DND-41 (cell line): ENCODE results near the gene SHH.

Source experiments
- ATAC-seq: fragments of 200-7000 bp; cut with Tn5 transposase; 3 replicates; pipeline ENCODE4 v1.9.1; 2021; ENCODE audit warnings: low read depth; ENCODE audit not compliant: insufficient read depth
- DNase-seq: peaks from one replicate; pipeline ENCODE4 v3.0.0-alpha.2; 2020
- H2AFZ ChIP-seq: 2 replicates; pipeline ENCODE4 v1.6.0; 2012; ENCODE audit warnings: low read depth, low read length
- H3K27ac ChIP-seq: 2 replicates; pipeline ENCODE4 v1.5.1; 2012; ENCODE audit warnings: low read length, inconsistent platforms
- H3K27me3 ChIP-seq: fragments of 200-600 bp; sonication (generic); 2 replicates; pipeline ENCODE4 v1.6.0; 2012; ENCODE audit warnings: low read length, mild to moderate bottlenecking, inconsistent platforms; ENCODE audit not compliant: insufficient read depth, poor library complexity
- H3K36me3 ChIP-seq: 2 replicates; pipeline ENCODE4 v1.5.1; 2012; ENCODE audit warnings: low read length, inconsistent platforms; ENCODE audit not compliant: insufficient read depth
- H3K4me1 ChIP-seq: 2 replicates; pipeline ENCODE4 v1.5.1; 2012; ENCODE audit warnings: mild to moderate bottlenecking, low read length; ENCODE audit not compliant: insufficient read depth
- H3K4me2 ChIP-seq: 2 replicates; pipeline ENCODE4 v1.6.0; 2012; ENCODE audit warnings: mild to moderate bottlenecking, moderate library complexity, low read length, inconsistent platforms; ENCODE audit not compliant: insufficient read depth
- H3K4me3 ChIP-seq, 2 experiments: fragments of 200-600 bp in 1 of 2; shearing (Covaris generic) in 1 of 2; 2 replicates each; pipeline ENCODE4 v1.5.1; 2012 to 2016; ENCODE audit warnings: inconsistent platforms in 2 of 2, low read length in 2 of 2, mild to moderate bottlenecking in 2 of 2, low read depth in 1 of 2, moderate library complexity in 1 of 2
- H3K79me2 ChIP-seq: 2 replicates; pipeline ENCODE4 v1.6.0; 2012; ENCODE audit warnings: low read length, inconsistent platforms; ENCODE audit not compliant: insufficient read depth
- H3K9ac ChIP-seq: 2 replicates; pipeline ENCODE4 v1.6.0; 2012; ENCODE audit warnings: low read depth, mild to moderate bottlenecking, inconsistent platforms, low read length, moderate library complexity
- H3K9me3 ChIP-seq: 2 replicates; pipeline ENCODE4 v1.5.1; 2012; ENCODE audit warnings: low read length, moderate library complexity, mild to moderate bottlenecking, inconsistent platforms; ENCODE audit not compliant: insufficient read depth, severe bottlenecking
- H4K20me1 ChIP-seq: 2 replicates; pipeline ENCODE4 v1.6.0; 2012; ENCODE audit warnings: low read length; ENCODE audit not compliant: insufficient read depth
- EZH2 ChIP-seq: IDR thresholded peaks from 3 replicates; pipeline ENCODE4 v1.6.1; 2012; ENCODE audit warnings: borderline replicate concordance, low read depth, mild to moderate bottlenecking, moderate library complexity, low read length, inconsistent platforms; ENCODE audit not compliant: severe bottlenecking
- TF ChIP-seq, protein P1 (sequence below): IDR thresholded peaks from 2 replicates; pipeline ENCODE4 v1.5.1; 2012; ENCODE audit warnings: borderline replicate concordance, low read length, moderate library complexity, mild to moderate bottlenecking; ENCODE audit not compliant: poor library complexity, severe bottlenecking; ENCODE audit errors: extremely low read depth

SHH gene

DNA sequence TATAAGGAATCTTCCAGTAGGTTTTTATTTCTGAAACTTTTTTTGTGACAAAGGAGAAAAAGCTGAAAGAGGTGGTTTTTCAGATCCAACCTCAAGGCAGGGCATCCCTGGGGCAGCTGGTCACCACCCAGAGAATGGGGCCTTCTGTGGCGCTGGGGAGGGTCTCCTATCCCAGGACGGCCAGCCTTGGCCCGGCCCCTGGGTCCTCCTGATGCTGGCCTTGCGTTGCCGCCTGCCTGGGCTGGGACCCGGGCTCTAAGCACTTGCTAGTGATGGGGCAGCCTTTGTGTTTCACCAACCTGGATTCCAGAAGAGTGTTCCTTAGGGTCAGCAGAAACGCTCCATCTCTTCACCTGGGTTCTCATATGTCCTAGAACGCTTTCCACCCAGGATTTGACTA, 16.3 kb downstream of the SHH start:
- no peak for ATAC-seq
- H4K20me1 ChIP-seq = peaks cover 7% of the 10 kb centered on the region; the same call in 1 of the 2 replicates
- peaks cover 5% of the 10 kb centered on the region for H3K27me3 ChIP-seq
- no peak overlapping the region for H3K4me3 ChIP-seq
- H3K4me1 ChIP-seq = peaks cover 3% of the 10 kb centered on the region; the same call in 1 of the 2 replicates
- no peaks in the 10 kb centered on the region for H3K36me3 ChIP-seq
- TF ChIP-seq EZH2 = no peak
- TF ChIP-seq, protein P1, sequence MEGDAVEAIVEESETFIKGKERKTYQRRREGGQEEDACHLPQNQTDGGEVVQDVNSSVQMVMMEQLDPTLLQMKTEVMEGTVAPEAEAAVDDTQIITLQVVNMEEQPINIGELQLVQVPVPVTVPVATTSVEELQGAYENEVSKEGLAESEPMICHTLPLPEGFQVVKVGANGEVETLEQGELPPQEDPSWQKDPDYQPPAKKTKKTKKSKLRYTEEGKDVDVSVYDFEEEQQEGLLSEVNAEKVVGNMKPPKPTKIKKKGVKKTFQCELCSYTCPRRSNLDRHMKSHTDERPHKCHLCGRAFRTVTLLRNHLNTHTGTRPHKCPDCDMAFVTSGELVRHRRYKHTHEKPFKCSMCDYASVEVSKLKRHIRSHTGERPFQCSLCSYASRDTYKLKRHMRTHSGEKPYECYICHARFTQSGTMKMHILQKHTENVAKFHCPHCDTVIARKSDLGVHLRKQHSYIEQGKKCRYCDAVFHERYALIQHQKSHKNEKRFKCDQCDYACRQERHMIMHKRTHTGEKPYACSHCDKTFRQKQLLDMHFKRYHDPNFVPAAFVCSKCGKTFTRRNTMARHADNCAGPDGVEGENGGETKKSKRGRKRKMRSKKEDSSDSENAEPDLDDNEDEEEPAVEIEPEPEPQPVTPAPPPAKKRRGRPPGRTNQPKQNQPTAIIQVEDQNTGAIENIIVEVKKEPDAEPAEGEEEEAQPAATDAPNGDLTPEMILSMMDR = no peak
- no peak overlapping the region for H3K4me2 ChIP-seq
- H3K79me2 ChIP-seq = no peaks in the 10 kb centered on the region
- H3K9me3 ChIP-seq = no peaks in the 10 kb centered on the region
- H2AFZ ChIP-seq = no peak overlapping the region
- no peak overlapping the region for H3K27ac ChIP-seq
- no peak for DNase-seq
- H3K9ac ChIP-seq = no peak overlapping the region

DNA sequence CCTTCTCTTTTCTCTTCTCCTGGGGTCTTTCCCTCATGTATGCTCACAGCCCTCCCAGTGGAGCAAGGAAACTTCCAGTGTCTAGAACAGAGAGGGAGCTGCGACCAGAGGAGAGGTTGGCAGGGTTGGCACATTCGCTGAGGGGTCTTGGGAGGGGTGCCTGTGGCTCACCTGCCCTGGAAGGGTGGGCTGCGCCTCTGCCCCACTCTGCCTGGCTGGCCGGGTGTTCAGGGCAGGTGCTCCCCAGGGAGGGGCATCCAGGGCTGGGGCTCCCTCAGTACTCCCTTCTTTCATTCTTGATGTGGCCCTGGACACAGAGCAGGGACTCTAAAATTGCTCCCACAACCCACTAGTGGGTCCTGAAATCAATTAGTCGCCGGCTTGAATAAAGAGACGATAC, 16.9 kb downstream of the SHH start:
- no peak for ATAC-seq
- Histone ChIP-seq H2AFZ (no peak overlapping the region), H3K4me2 (no peak overlapping the region), H3K9me3 (no peaks in the 10 kb centered on the region), H3K9ac (no peak overlapping the region), H3K4me1 (peaks cover 3% of the 10 kb centered on the region; the same call in 1 of the 2 replicates), H3K36me3 (no peaks in the 10 kb centered on the region), H3K4me3 (no peak overlapping the region), H4K20me1 (peaks cover 2% of the 10 kb centered on the region; the same call in 1 of the 2 replicates), H3K79me2 (no peaks in the 10 kb centered on the region), H3K27me3 (no peaks in the 10 kb centered on the region), H3K27ac (no peak overlapping the region)
- DNase-seq = no peak
- TF ChIP-seq, protein P1 = no peak
- no peak for TF ChIP-seq EZH2

DNA sequence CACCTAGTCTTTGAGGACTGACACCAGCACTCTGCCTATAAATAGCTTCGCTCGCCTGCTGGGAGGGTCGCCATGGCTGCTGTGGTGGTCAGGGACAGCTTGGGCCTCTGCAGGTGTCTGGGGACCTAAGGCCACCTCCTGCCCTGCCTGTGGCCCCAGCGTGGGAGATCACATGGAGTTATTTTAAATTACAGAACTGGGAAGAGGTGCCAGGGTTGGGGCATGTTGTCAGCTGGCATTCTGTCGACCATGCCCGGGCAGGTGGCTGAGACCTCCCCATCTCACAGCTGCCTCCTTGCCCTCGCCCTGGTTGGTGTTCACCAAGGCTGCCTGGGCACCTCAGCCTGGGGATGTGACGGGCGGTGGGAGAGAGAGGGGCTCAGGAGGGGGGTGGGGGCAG, 18.1 kb downstream of the SHH start:
- no peak for DNase-seq
- no peaks in the 10 kb centered on the region for H3K36me3 ChIP-seq
- no peak overlapping the region for H3K4me3 ChIP-seq
- TF ChIP-seq, protein P1 = no peak
- no peak for TF ChIP-seq EZH2
- peaks cover 3% of the 10 kb centered on the region; the same call in 1 of the 2 replicates for H3K4me1 ChIP-seq
- H3K27ac ChIP-seq = no peak overlapping the region
- no peaks in the 10 kb centered on the region for H3K27me3 ChIP-seq
- no peak for ATAC-seq
- H3K9ac ChIP-seq = no peak overlapping the region
- no peak overlapping the region for H3K4me2 ChIP-seq
- H3K9me3 ChIP-seq = no peaks in the 10 kb centered on the region
- peaks cover 2% of the 10 kb centered on the region; the same call in 1 of the 2 replicates for H4K20me1 ChIP-seq
- no peak overlapping the region for H2AFZ ChIP-seq
- H3K79me2 ChIP-seq = no peaks in the 10 kb centered on the region

DNA sequence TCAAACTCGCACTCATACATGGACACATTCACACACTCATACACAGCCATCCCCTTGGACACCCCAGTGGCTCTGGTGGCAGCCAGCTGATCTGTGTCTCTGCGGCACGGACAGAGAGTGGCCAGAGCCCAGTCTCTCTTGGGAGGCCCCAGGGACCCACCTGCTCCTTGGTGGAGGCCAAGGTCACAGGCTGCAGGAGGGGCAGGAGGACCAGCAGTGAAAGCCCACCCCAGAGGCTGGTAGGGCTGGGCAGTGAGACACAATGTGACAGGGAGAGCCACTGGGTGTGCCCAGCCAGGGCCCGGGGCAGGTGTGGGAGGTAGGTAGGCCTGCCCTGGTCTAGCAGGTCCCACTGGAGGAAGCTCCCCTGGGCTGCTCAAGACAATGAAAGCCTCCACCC, 18.5 kb downstream of the SHH start:
- Histone ChIP-seq H3K79me2 (no peaks in the 10 kb centered on the region), H3K4me3 (no peak overlapping the region), H3K4me2 (no peak overlapping the region), H3K9me3 (no peaks in the 10 kb centered on the region), H3K4me1 (peaks cover 3% of the 10 kb centered on the region; the same call in 1 of the 2 replicates), H3K27me3 (no peaks in the 10 kb centered on the region), H4K20me1 (peaks cover 2% of the 10 kb centered on the region; the same call in 1 of the 2 replicates), H2AFZ (no peak overlapping the region), H3K36me3 (no peaks in the 10 kb centered on the region), H3K9ac (no peak overlapping the region), H3K27ac (no peak overlapping the region)
- TF ChIP-seq, protein P1 = no peak
- ATAC-seq = no peak
- no peak for DNase-seq
